Neural cell (in vitro differentiated cells): Measurements from ENCODE around the gene SLC30A5.

Experiments
- EZH2 ChIP-seq: fragments of 200-600, 300-800 bp; shearing (Covaris generic), sonication (generic); IDR thresholded peaks from 2 replicates; pipeline ENCODE4 v1.6.1; 2014; ENCODE audit warnings: antibody characterized with exemption, low read length, borderline replicate concordance, mild to moderate bottlenecking; ENCODE audit not compliant: insufficient read depth, poor library complexity, severe bottlenecking
- MXI1 ChIP-seq: fragments of 450-650 bp; conservative IDR thresholded peaks from 2 replicates; pipeline ENCODE4 v1.6.1; 2014; ENCODE audit warnings: antibody characterized with exemption, mild to moderate bottlenecking; ENCODE audit not compliant: poor library complexity, severe bottlenecking
- POLR2AphosphoS5 ChIP-seq: IDR thresholded peaks from 2 replicates; pipeline ENCODE4 v1.6.1; 2012
- RAD21 ChIP-seq: fragments of 450-650 bp; conservative IDR thresholded peaks from 2 replicates; pipeline ENCODE4 v1.6.1; 2014; ENCODE audit warnings: antibody characterized with exemption, mild to moderate bottlenecking, moderate library complexity
- SMC3 ChIP-seq: fragments of 450-650 bp; conservative IDR thresholded peaks from 2 replicates; pipeline ENCODE4 v1.6.1; 2014; ENCODE audit warnings: antibody characterized with exemption, mild to moderate bottlenecking, moderate library complexity; ENCODE audit not compliant: poor library complexity
- TAF1 ChIP-seq: IDR thresholded peaks from 2 replicates; pipeline ENCODE4 v1.6.1; 2012; ENCODE audit warnings: low read depth
- TF ChIP-seq, protein P1 (sequence below): fragments of 450-650 bp; IDR thresholded peaks from 2 replicates; pipeline ENCODE4 v1.5.1; 2014; ENCODE audit warnings: antibody characterized with exemption, mild to moderate bottlenecking, moderate library complexity; ENCODE audit not compliant: poor library complexity, severe bottlenecking
- TF ChIP-seq, protein P2 (sequence below): IDR thresholded peaks from 2 replicates; pipeline ENCODE4 v1.6.1; 2012; ENCODE audit warnings: borderline replicate concordance

DNA sequence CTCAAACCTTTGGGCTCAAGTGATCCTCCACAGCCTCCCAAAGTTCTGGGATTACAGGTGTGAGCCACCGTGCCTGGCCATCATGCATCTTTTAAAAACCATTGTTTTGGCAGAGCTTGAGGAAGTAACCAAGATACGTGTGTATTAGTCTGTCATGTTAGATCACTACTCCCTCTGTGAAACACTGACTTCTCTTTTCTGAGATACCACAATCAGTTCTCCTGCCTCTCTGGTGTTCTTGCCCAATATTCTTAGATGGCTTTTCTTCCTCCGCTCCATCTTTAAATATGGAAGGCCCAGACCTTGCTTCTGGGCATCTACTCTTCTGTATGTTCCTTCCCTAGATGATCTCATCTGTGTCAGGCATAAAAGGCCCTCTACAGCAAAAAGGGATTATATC lies 58.9 kb downstream of the SLC30A5 start:
- TF ChIP-seq RAD21 (no peak), TAF1 (no peak), EZH2 (no peak), SMC3 (no peak), MXI1 (no peak), POLR2AphosphoS5 (no peak)
- TF ChIP-seq, protein P1, sequence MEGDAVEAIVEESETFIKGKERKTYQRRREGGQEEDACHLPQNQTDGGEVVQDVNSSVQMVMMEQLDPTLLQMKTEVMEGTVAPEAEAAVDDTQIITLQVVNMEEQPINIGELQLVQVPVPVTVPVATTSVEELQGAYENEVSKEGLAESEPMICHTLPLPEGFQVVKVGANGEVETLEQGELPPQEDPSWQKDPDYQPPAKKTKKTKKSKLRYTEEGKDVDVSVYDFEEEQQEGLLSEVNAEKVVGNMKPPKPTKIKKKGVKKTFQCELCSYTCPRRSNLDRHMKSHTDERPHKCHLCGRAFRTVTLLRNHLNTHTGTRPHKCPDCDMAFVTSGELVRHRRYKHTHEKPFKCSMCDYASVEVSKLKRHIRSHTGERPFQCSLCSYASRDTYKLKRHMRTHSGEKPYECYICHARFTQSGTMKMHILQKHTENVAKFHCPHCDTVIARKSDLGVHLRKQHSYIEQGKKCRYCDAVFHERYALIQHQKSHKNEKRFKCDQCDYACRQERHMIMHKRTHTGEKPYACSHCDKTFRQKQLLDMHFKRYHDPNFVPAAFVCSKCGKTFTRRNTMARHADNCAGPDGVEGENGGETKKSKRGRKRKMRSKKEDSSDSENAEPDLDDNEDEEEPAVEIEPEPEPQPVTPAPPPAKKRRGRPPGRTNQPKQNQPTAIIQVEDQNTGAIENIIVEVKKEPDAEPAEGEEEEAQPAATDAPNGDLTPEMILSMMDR: no peak
- TF ChIP-seq, protein P2, sequence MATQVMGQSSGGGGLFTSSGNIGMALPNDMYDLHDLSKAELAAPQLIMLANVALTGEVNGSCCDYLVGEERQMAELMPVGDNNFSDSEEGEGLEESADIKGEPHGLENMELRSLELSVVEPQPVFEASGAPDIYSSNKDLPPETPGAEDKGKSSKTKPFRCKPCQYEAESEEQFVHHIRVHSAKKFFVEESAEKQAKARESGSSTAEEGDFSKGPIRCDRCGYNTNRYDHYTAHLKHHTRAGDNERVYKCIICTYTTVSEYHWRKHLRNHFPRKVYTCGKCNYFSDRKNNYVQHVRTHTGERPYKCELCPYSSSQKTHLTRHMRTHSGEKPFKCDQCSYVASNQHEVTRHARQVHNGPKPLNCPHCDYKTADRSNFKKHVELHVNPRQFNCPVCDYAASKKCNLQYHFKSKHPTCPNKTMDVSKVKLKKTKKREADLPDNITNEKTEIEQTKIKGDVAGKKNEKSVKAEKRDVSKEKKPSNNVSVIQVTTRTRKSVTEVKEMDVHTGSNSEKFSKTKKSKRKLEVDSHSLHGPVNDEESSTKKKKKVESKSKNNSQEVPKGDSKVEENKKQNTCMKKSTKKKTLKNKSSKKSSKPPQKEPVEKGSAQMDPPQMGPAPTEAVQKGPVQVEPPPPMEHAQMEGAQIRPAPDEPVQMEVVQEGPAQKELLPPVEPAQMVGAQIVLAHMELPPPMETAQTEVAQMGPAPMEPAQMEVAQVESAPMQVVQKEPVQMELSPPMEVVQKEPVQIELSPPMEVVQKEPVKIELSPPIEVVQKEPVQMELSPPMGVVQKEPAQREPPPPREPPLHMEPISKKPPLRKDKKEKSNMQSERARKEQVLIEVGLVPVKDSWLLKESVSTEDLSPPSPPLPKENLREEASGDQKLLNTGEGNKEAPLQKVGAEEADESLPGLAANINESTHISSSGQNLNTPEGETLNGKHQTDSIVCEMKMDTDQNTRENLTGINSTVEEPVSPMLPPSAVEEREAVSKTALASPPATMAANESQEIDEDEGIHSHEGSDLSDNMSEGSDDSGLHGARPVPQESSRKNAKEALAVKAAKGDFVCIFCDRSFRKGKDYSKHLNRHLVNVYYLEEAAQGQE: no peak
